ENCODE data around the gene UBE2J2.
"Not testable (repeated sequence)": the region's sequence is repeated elsewhere in the genome, so short reads cannot be mapped to it uniquely, and the experiment has no call there.

UBE2J2 gene

GRCh38 chr1:1255078-1255477 lies 18.6 kb downstream of the UBE2J2 start:
- DNase-seq, result no peak

GRCh38 chr1:1254667-1254998 lies 19.0 kb downstream of the UBE2J2 start:
- DNase-seq, result no peak

- DNase-seq, result no peak
Observed at GRCh38 chr1:1253972-1254666, 19.5 kb downstream of the UBE2J2 start.

- no peak for DNase-seq
Observed at GRCh38 chr1:1253314-1253713, 20.3 kb downstream of the UBE2J2 start.

GRCh38 chr1:1250786-1251284 lies 22.8 kb downstream of the UBE2J2 start:
- no peak for DNase-seq

GRCh38 chr1:1248009-1248913 lies 25.4 kb downstream of the UBE2J2 start:
- DNase-seq, result not testable (repeated sequence)

GRCh38 chr1:1247341-1247913 lies 26.2 kb downstream of the UBE2J2 start:
- DNase-seq, result no peak

- DNase-seq, result no peak
Observed at GRCh38 chr1:1246577-1247340, 26.9 kb downstream of the UBE2J2 start, which contains the start of gene C1QTNF12. Gene C1QTNF12 (minus strand): TSS chr1:1246722. CDS start chr1:1246690, 32 bp downstream.

GRCh38 chr1:1245817-1246576 lies 27.7 kb downstream of the UBE2J2 start:
- DNase-seq, result no peak

GRCh38 chr1:1245178-1245816 lies 28.4 kb downstream of the UBE2J2 start:
- no peak for DNase-seq

GRCh38 chr1:1244192-1244811 lies 29.4 kb downstream of the UBE2J2 start:
- no peak for DNase-seq

GRCh38 chr1:1243807-1244191 lies 29.9 kb downstream of the UBE2J2 start:
- DNase-seq, result no peak

- no peak for DNase-seq
Observed at GRCh38 chr1:1243266-1243660, 30.4 kb downstream of the UBE2J2 start.

GRCh38 chr1:1242461-1243265 lies 31.0 kb downstream of the UBE2J2 start:
- no peak for DNase-seq

- no peak for DNase-seq
Observed at GRCh38 chr1:1241588-1242219, 31.9 kb downstream of the UBE2J2 start.

GRCh38 chr1:1240822-1241587 lies 32.6 kb downstream of the UBE2J2 start:
- no peak for DNase-seq

- no peak for DNase-seq
Observed at GRCh38 chr1:1240348-1240732, 33.3 kb downstream of the UBE2J2 start.

GRCh38 chr1:1239614-1240347 lies 33.9 kb downstream of the UBE2J2 start:
- no peak for DNase-seq

Data from NCI-H2029 (cell line).